GM12874 (cell line): ENCODE measurements around the gene BRAF.

Experiments
- CTCF ChIP-seq: IDR thresholded peaks from 2 replicates; pipeline ENCODE4 v1.5.1; 2011; ENCODE audit warnings: low read depth, mild to moderate bottlenecking, control low read depth, low read length, moderate library complexity; ENCODE audit not compliant: insufficient read depth

Gene BRAF

GRCh38 chr7:140911746-140912145 lies 13.0 kb downstream of the BRAF start:
- TF ChIP-seq CTCF: no peak

GRCh38 chr7:140909476-140910161 lies 15.1 kb downstream of the BRAF start:
- TF ChIP-seq CTCF: no peak

GRCh38 chr7:140908361-140908760 lies 16.4 kb downstream of the BRAF start:
- TF ChIP-seq CTCF: no peak

GRCh38 chr7:140903741-140904480 lies 20.8 kb downstream of the BRAF start:
- TF ChIP-seq CTCF: no peak

- no peak for TF ChIP-seq CTCF
Observed at GRCh38 chr7:140902303-140902953, 22.3 kb downstream of the BRAF start.

GRCh38 chr7:140901941-140902302 lies 22.8 kb downstream of the BRAF start:
- TF ChIP-seq CTCF: no peak

- TF ChIP-seq CTCF: peak; percentile 13; the same call in 1 of the 2 replicates
Observed at GRCh38 chr7:140899883-140900282, 24.8 kb downstream of the BRAF start.
